Mammary epithelial cell (primary cell): ENCODE data around the gene APP.

Experiments used
- CTCF ChIP-seq, 2 donors: IDR thresholded peaks in 1 of 2; conservative IDR thresholded peaks in 1 of 2; 2 replicates each; pipeline ENCODE4 v1.5.1; 2011 to 2012; ENCODE audit warnings: inconsistent platforms in 2 of 2, low read length in 2 of 2, mild to moderate bottlenecking in 2 of 2, control low read depth in 1 of 2, low read depth in 1 of 2; ENCODE audit not compliant: insufficient read depth in 1 of 2; ENCODE audit errors: extremely low read depth in 1 of 2
- EZH2 ChIP-seq: IDR thresholded peaks from 2 replicates; pipeline ENCODE4 v1.6.1; 2012; ENCODE audit warnings: low read length, inconsistent platforms, borderline replicate concordance

GRCh38 chr21:25912402-25912746 is 258.2 kb downstream of the APP start:
- TF ChIP-seq CTCF (conservative IDR thresholded peaks at IDR 0.05 in 1 of 2, IDR thresholded peaks at IDR 0.05 in 1 of 2; ENCODE audit: extremely low read depth in 1 of 2, insufficient read depth in 1 of 2, low read depth in 1 of 2, low read length in 2 of 2), result no peak
- TF ChIP-seq EZH2, result no peak
